Body of pancreas (tissue), 4 donors: ENCODE results near the gene ACTL8.

ENCODE experiments used
- CTCF ChIP-seq, 7 experiments: fragments of 450-650 bp in 4 of 7; fragments of 200-600 bp in 3 of 7; sonication (generic) in 3 of 7; IDR thresholded peaks; one replicate each; pipeline ENCODE4 v1.5.1; 2016 to 2019; ENCODE audit warnings: antibody characterized with exemption in 7 of 7
- POLR2A ChIP-seq, 3 donors: fragments of 450-650 bp; IDR thresholded peaks; one replicate each; pipeline ENCODE4 v1.6.1; 2016; ENCODE audit warnings: antibody characterized with exemption in 3 of 3, mild to moderate bottlenecking in 2 of 3

- TF ChIP-seq CTCF (IDR thresholded peaks at IDR 0.05): no peak
- TF ChIP-seq POLR2A (IDR thresholded peaks at IDR 0.05): no peak
Measured at GRCh38 chr1:17795836-17796645, 40.9 kb downstream of the ACTL8 start.
